Measurements from ENCODE around the gene ATOSB.

GRCh38 chr9:35102465-35102768, 13.2 kb downstream of the ATOSB start:
- TF ChIP-seq, protein P1, sequence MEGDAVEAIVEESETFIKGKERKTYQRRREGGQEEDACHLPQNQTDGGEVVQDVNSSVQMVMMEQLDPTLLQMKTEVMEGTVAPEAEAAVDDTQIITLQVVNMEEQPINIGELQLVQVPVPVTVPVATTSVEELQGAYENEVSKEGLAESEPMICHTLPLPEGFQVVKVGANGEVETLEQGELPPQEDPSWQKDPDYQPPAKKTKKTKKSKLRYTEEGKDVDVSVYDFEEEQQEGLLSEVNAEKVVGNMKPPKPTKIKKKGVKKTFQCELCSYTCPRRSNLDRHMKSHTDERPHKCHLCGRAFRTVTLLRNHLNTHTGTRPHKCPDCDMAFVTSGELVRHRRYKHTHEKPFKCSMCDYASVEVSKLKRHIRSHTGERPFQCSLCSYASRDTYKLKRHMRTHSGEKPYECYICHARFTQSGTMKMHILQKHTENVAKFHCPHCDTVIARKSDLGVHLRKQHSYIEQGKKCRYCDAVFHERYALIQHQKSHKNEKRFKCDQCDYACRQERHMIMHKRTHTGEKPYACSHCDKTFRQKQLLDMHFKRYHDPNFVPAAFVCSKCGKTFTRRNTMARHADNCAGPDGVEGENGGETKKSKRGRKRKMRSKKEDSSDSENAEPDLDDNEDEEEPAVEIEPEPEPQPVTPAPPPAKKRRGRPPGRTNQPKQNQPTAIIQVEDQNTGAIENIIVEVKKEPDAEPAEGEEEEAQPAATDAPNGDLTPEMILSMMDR (IDR thresholded peaks at IDR 0.05), result no peak
- TF ChIP-seq POLR2A (IDR thresholded peaks at IDR 0.05), result no peak

All from lower leg skin (tissue), 3 donors.